PC-3 (cell line): ENCODE results near the gene FBXO24. TPM values are rescaled to one million over a fixed set of nuclear protein-coding genes. Genes with fewer than 3 reads are reported as not detected.

Experiments used
- ATAC-seq: fragments of 200-7000 bp; cut with Tn5 transposase; 2 replicates; pipeline ENCODE4 v1.9.1; 2020; ENCODE audit warnings: mild to moderate bottlenecking, moderate library complexity
- BruUV-seq: library from RNA; stranded (reverse); fragments of 400-500 nt; replicated peaks from 2 replicates; lab custom pipeline; 2021; lab: Mats Ljungman, UMichigan
- CTCF ChIA-PET: fragments of 300-600 bp; sonication (Branson Sonifier 250); formaldehyde crosslinking; loops from one replicate; lab custom pipeline; 2022; ENCODE audit warnings: antibody characterized with exemption; lab: Charles Lee
- POLR2A ChIA-PET: fragments of 300-600 bp; sonication (Branson Sonifier 250); formaldehyde crosslinking; loops from one replicate; lab custom pipeline; 2022; ENCODE audit warnings: antibody characterized with exemption; ENCODE audit not compliant: unreplicated experiment; lab: Charles Lee
- DNase-seq: peaks from one replicate; pipeline ENCODE4 v3.0.0-alpha.2; 2015
- H2AFZ ChIP-seq: fragments of 300-600 bp; sonication (generic); 2 replicates; pipeline ENCODE4 v1.6.0; 2016; ENCODE audit warnings: antibody characterized with exemption, low read length
- H3F3A ChIP-seq: fragments of 300-600 bp; sonication (generic); one replicate; pipeline ENCODE4 v1.6.0; 2017; ENCODE audit warnings: antibody characterized with exemption, low read length, control low read depth, mild to moderate bottlenecking; ENCODE audit not compliant: unreplicated experiment
- H3K27ac ChIP-seq: fragments of 300-600 bp; sonication (generic); 2 replicates; pipeline ENCODE4 v1.5.1; 2016; ENCODE audit warnings: mild to moderate bottlenecking, low read length
- H3K27me3 ChIP-seq: fragments of 300-600 bp; sonication (generic); 2 replicates; pipeline ENCODE4 v1.6.1; 2016; ENCODE audit warnings: low read length, mixed read lengths
- H3K36me3 ChIP-seq: fragments of 300-600 bp; sonication (generic); 2 replicates; pipeline ENCODE4 v1.6.1; 2016; ENCODE audit warnings: low read depth, mixed run types, low read length, mixed read lengths
- H3K4me1 ChIP-seq: fragments of 300-600 bp; sonication (generic); 2 replicates; pipeline ENCODE4 v1.5.1; 2016; ENCODE audit warnings: low read length; ENCODE audit not compliant: insufficient read depth
- H3K4me2 ChIP-seq: fragments of 300-600 bp; sonication (generic); 2 replicates; pipeline ENCODE4 v1.6.0; 2016; ENCODE audit warnings: low read length
- H3K4me3 ChIP-seq: fragments of 300-600 bp; sonication (generic); 2 replicates; pipeline ENCODE4 v1.5.1; 2016; ENCODE audit warnings: mild to moderate bottlenecking, low read length, mixed read lengths
- H3K79me2 ChIP-seq: fragments of 300-600 bp; sonication (generic); 2 replicates; pipeline ENCODE4 v1.6.1; 2017; ENCODE audit warnings: low read length, mixed read lengths
- H3K9ac ChIP-seq: fragments of 300-600 bp; sonication (generic); 2 replicates; pipeline ENCODE4 v1.6.0; 2016; ENCODE audit warnings: mild to moderate bottlenecking, low read length
- H3K9me2 ChIP-seq: fragments of 300-600 bp; sonication (generic); replicated peaks from 2 replicates; pipeline ENCODE4 v1.6.1; 2016; ENCODE audit warnings: mixed run types, low read length, mixed read lengths
- H3K9me3 ChIP-seq: fragments of 300-600 bp; sonication (generic); 2 replicates; pipeline ENCODE4 v1.6.1; 2016; ENCODE audit warnings: low read length, mixed read lengths
- H4K20me1 ChIP-seq: fragments of 300-600 bp; sonication (generic); 2 replicates; pipeline ENCODE4 v1.6.1; 2016; ENCODE audit warnings: low read length, mixed read lengths
- EZH2 ChIP-seq: fragments of 300-600 bp; sonication (generic); IDR thresholded peaks from one replicate; pipeline ENCODE4 v1.6.1; 2017; ENCODE audit warnings: antibody characterized with exemption, mild to moderate bottlenecking, low read length; ENCODE audit not compliant: unreplicated experiment
- EZH2phosphoT487 ChIP-seq: fragments of 300-600 bp; sonication (generic); IDR thresholded peaks from 2 replicates; pipeline ENCODE4 v1.6.1; 2018; ENCODE audit warnings: mild to moderate bottlenecking, antibody characterized with exemption, low read length, borderline replicate concordance
- intact Hi-C: fragments of 100-400 bp; cut with micrococcal nuclease; formaldehyde crosslinking; loops from 2 replicates; pipeline ENCODE4 v1.9.0; 2023
- total RNA-seq: library from RNA; depleted of rRNA; stranded (reverse); fragments of >200 nt; gene quantifications from 2 replicates; pipeline ENCODE4 v1.2.3, GENCODE V29; 2014
- TF ChIP-seq, protein P1 (sequence below): fragments of 300-600 bp; sonication (generic); conservative IDR thresholded peaks from 2 replicates; pipeline ENCODE4 v1.5.1; 2017; ENCODE audit warnings: antibody characterized with exemption, low read depth, mild to moderate bottlenecking, low read length

FBXO24 gene
- total RNA-seq, 1 experiment from 2014 or later, result 0.40 TPM

GRCh38 chr7:100604028-100604975, 18.2 kb downstream of the FBXO24 start:
- Histone ChIP-seq H4K20me1 (no peaks in the 10 kb centered on the region), H3K9ac (peak overlapping the region; percentile 54), H3K9me3 (no peaks in the 10 kb centered on the region), H3K36me3 (no peaks in the 10 kb centered on the region), H2AFZ (peak overlapping the region; percentile 90), H3F3A (no peaks in the 10 kb centered on the region), H3K4me2 (peak overlapping the region; percentile 100), H3K4me3 (peak overlapping the region; percentile 80), H3K27ac (no peak overlapping the region), H3K9me2 (no peaks in the 10 kb centered on the region), H3K27me3 (no peaks in the 10 kb centered on the region), H3K79me2 (no peaks in the 10 kb centered on the region), H3K4me1 (peaks cover 24% of the 10 kb centered on the region)
- ChIA-PET POLR2A (no interaction called here), CTCF (interaction anchor here (0.6 kb wide), 1 partner anchor 16 kb away, joined by 4 read pairs; no protein-coding TSS in a partner anchor)
- no TSS peak for BruUV-seq
- intact Hi-C loops, result loop anchor here (2.0 kb wide), 3 partner anchors 18 to 86 kb away; partner anchors contain the start of genes FBXO24, GNB2 and LRCH4
- TF ChIP-seq EZH2, result no peak
- TF ChIP-seq, protein P1, sequence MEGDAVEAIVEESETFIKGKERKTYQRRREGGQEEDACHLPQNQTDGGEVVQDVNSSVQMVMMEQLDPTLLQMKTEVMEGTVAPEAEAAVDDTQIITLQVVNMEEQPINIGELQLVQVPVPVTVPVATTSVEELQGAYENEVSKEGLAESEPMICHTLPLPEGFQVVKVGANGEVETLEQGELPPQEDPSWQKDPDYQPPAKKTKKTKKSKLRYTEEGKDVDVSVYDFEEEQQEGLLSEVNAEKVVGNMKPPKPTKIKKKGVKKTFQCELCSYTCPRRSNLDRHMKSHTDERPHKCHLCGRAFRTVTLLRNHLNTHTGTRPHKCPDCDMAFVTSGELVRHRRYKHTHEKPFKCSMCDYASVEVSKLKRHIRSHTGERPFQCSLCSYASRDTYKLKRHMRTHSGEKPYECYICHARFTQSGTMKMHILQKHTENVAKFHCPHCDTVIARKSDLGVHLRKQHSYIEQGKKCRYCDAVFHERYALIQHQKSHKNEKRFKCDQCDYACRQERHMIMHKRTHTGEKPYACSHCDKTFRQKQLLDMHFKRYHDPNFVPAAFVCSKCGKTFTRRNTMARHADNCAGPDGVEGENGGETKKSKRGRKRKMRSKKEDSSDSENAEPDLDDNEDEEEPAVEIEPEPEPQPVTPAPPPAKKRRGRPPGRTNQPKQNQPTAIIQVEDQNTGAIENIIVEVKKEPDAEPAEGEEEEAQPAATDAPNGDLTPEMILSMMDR, result peak; percentile 52
- peak; percentile 65 for ATAC-seq
- peak; percentile 59 for DNase-seq

- Histone ChIP-seq H2AFZ (peak overlapping the region; percentile 90), H3K27ac (no peak overlapping the region), H3K27me3 (no peaks in the 10 kb centered on the region), H3K9me2 (no peaks in the 10 kb centered on the region), H3F3A (no peaks in the 10 kb centered on the region), H3K79me2 (no peaks in the 10 kb centered on the region), H3K4me2 (peak overlapping the region; percentile 100), H3K4me1 (peaks cover 24% of the 10 kb centered on the region), H3K4me3 (peak overlapping the region; percentile 80), H4K20me1 (no peaks in the 10 kb centered on the region), H3K9ac (peak overlapping the region; percentile 54), H3K9me3 (no peaks in the 10 kb centered on the region), H3K36me3 (no peaks in the 10 kb centered on the region)
- intact Hi-C loops, result loop anchor here (2.0 kb wide), 3 partner anchors 18 to 86 kb away; partner anchors contain the start of genes FBXO24, GNB2 and LRCH4
- POLR2A ChIA-PET, result interaction anchor here (0.6 kb wide), 1 partner anchor 284 kb away, joined by 4 read pairs; the partner anchor contains the start of gene UFSP1
- TSS peak; percentile 47 for BruUV-seq
- TF ChIP-seq, protein P1, result no peak
- TF ChIP-seq EZH2, result no peak
- no peak for TF ChIP-seq EZH2phosphoT487
- DNase-seq, result peak; percentile 35
- peak; percentile 50 for ATAC-seq
- CTCF ChIA-PET, result interaction anchor here (0.6 kb wide), 1 partner anchor 16 kb away, joined by 4 read pairs; no protein-coding TSS in a partner anchor
These were observed 19.1 kb downstream of the FBXO24 start for GRCh38 chr7:100604976-100605911.
